K562 (cell line): ENCODE results near the gene GAPDH. TPM values are rescaled to one million over a fixed set of nuclear protein-coding genes. Genes with fewer than 3 reads are reported as not detected.

Experiments
- ATAC-seq: fragments of 200-7000 bp; cut with Tn5 transposase; 3 replicates; pipeline ENCODE4 v1.9.1; 2020; ENCODE audit warnings: moderate library complexity
- BruUV-seq: library from RNA; stranded (reverse); fragments of 400-500 nt; replicated peaks from 2 replicates; lab custom pipeline; 2021; lab: Mats Ljungman, UMichigan
- CTCF ChIA-PET: fragments of 300-600 bp; formaldehyde crosslinking; extraction: SDS; loops from one replicate; lab custom pipeline; 2021; ENCODE audit warnings: low intra/inter-chr PET ratio; lab: Yijun Ruan, JAX
- POLR2A ChIA-PET: fragments of 300-600, 350-650 bp; sonication (Branson Sonifier 250); formaldehyde crosslinking; extraction: SDS; loops from one replicate; lab custom pipeline; 2021; ENCODE audit warnings: antibody characterized with exemption, inconsistent platforms; lab: Yijun Ruan, JAX
- DNase-seq, 4 experiments: peaks; one replicate each; pipeline versions ENCODE4 v3.0.0 to v3.0.0-alpha.2; 2011 to 2018; ENCODE audit warnings: low spot score in 3 of 4, mixed read lengths in 3 of 4; ENCODE audit errors: extremely low read depth in 1 of 4
- FAIRE-seq: peaks from 2 replicates; lab custom pipeline; 2011; peaks lifted over from hg19 to GRCh38; lab: Jason Lieb, UNC
- H2AFZ ChIP-seq: 2 replicates; pipeline ENCODE4 v1.6.0; 2011; ENCODE audit warnings: low read depth, low read length, control low read depth, inconsistent platforms
- H3K27ac ChIP-seq: fragments of 200-600 bp; 3 replicates; pipeline ENCODE4 v1.8.0; 2011; ENCODE audit warnings: low read depth, mild to moderate bottlenecking, control low read depth, inconsistent platforms, low read length, moderate library complexity, mixed read lengths; ENCODE audit errors: extremely low read depth
- H3K27me3 ChIP-seq, 2 experiments: fragments of 300-600 bp in 1 of 2; 2 replicates in 1 of 2; 3 replicates in 1 of 2; pipeline versions ENCODE4 v1.6.0 to v1.8.0; 2011; ENCODE audit warnings: inconsistent platforms in 2 of 2, low read length in 2 of 2, mild to moderate bottlenecking in 1 of 2, mixed read lengths in 1 of 2, moderate library complexity in 1 of 2; ENCODE audit not compliant: control insufficient read depth in 2 of 2, insufficient read depth in 2 of 2
- H3K36me3 ChIP-seq: fragments of 300-600 bp; 3 replicates; pipeline ENCODE4 v1.8.0; 2011; ENCODE audit warnings: mild to moderate bottlenecking, low read length, inconsistent platforms; ENCODE audit not compliant: control insufficient read depth, insufficient read depth
- H3K4me1 ChIP-seq, 2 experiments: fragments of 200-600 bp in 1 of 2; replicated peaks in 1 of 2; 2 replicates in 1 of 2; 3 replicates in 1 of 2; pipeline versions ENCODE4 v1.5.1 to v1.8.0; 2011; ENCODE audit warnings: inconsistent platforms in 2 of 2, low read length in 2 of 2, mild to moderate bottlenecking in 1 of 2, mixed read lengths in 1 of 2, moderate library complexity in 1 of 2; ENCODE audit not compliant: control insufficient read depth in 2 of 2, insufficient read depth in 2 of 2
- H3K4me2 ChIP-seq: 2 replicates; pipeline ENCODE4 v1.6.1; 2011; ENCODE audit warnings: low read length, control low read depth, inconsistent platforms, mixed read lengths; ENCODE audit not compliant: insufficient read depth
- H3K4me3 ChIP-seq: fragments of 200-600 bp; sonication (generic), shearing (Covaris generic); 2 replicates; pipeline ENCODE4 v1.5.1; 2016; ENCODE audit warnings: control low read depth, inconsistent platforms
- H3K79me2 ChIP-seq: fragments of 200-600 bp; 3 replicates; pipeline ENCODE4 v1.8.0; 2011; ENCODE audit warnings: low read length, inconsistent platforms; ENCODE audit not compliant: control insufficient read depth, insufficient read depth
- H3K9ac ChIP-seq, 2 experiments: 2 replicates each; pipeline versions ENCODE4 v1.6.0 to v1.6.1; 2011; ENCODE audit warnings: low read depth in 2 of 2, low read length in 2 of 2, control low read depth in 1 of 2, inconsistent platforms in 1 of 2, mild to moderate bottlenecking in 1 of 2, mixed read lengths in 1 of 2; ENCODE audit not compliant: insufficient read depth in 1 of 2
- H3K9me1 ChIP-seq: one replicate; pipeline ENCODE4 v1.6.0; 2011; ENCODE audit warnings: inconsistent platforms, mild to moderate bottlenecking, low read length, moderate library complexity; ENCODE audit not compliant: control insufficient read depth, insufficient read depth
- H3K9me3 ChIP-seq: replicated peaks from 2 replicates; pipeline ENCODE4 v1.5.1; 2011; ENCODE audit warnings: low read depth, low read length, inconsistent platforms; ENCODE audit not compliant: control insufficient read depth, insufficient read depth
- H4K20me1 ChIP-seq: replicated peaks from 2 replicates; pipeline ENCODE4 v1.6.1; 2011; ENCODE audit warnings: low read length, inconsistent platforms, mixed read lengths; ENCODE audit not compliant: control insufficient read depth, insufficient read depth
- CTCF ChIP-seq, 3 experiments: IDR thresholded peaks in 2 of 3; conservative IDR thresholded peaks in 1 of 3; 2 replicates each; pipeline ENCODE4 v1.5.1; 2011 to 2012; ENCODE audit warnings: low read length in 3 of 3, mild to moderate bottlenecking in 3 of 3, control low read depth in 2 of 3, improper control_type of control experiment in 1 of 3, inconsistent platforms in 1 of 3, low read depth in 1 of 3, mixed read lengths in 1 of 3, moderate library complexity in 1 of 3; ENCODE audit not compliant: insufficient read depth in 2 of 3
- SMARCA4 ChIP-seq: fragments of 450-650 bp; IDR thresholded peaks from 2 replicates; pipeline ENCODE4 v1.6.1; 2016
- WGBS: fragments of 100-300 bp; shearing (Covaris generic); methylation state at CpG from one replicate; pipeline ENCODE4 v1.1.6; 2016; ENCODE audit warnings: low coverage, mixed read lengths; ENCODE audit not compliant: insufficient coverage; ENCODE audit errors: missing lambda C conversion rate; 5-methylcytosine and 5-hydroxymethylcytosine counted together
- in situ Hi-C: fragments of 300-500 bp; cut with MboI; formaldehyde crosslinking; loops from 4 replicates; pipeline ENCODE4 v1.15.0; 2018; ENCODE audit warnings: inconsistent platforms, mixed read lengths
- intact Hi-C: fragments of 100-400 bp; cut with micrococcal nuclease; formaldehyde crosslinking; loops from 2 replicates; pipeline ENCODE4 v1.14.2; 2022
- polyA plus RNA-seq, 8 experiments: library from polyadenylated mRNA; depleted of rRNA in 4 of 8; stranded (reverse) in 5 of 8; unstranded in 3 of 8; fragments of >200 nt; fragmentation: Nextera tagmentation in 2 of 8; fragmentation: Illumina TruSeq in 1 of 8; extraction: Ambion mirVana in 2 of 8; extraction: Trizol in 1 of 8; gene quantifications; 2 replicates each; pipeline versions ENCODE4 v1.2.1 to v1.2.3, GENCODE V29; 2011 to 2014; ENCODE audit warnings: inconsistent platforms in 1 of 8, missing spikeins in 1 of 8
- total RNA-seq, 7 experiments: library from RNA; depleted of rRNA in 6 of 7; stranded (reverse); fragments of >200 nt in 6 of 7; fragmentation: Illumina TruSeq in 2 of 7; extraction: Trizol in 2 of 7; gene quantifications; 2 replicates each; pipeline versions ENCODE4 v1.2.1 to v1.2.3, GENCODE V29; 2011 to 2021; ENCODE audit warnings: low replicate concordance in 1 of 7
- TF ChIP-seq, protein P1 (sequence below): fragments of 250-450 bp; sonication (Bioruptor Pico); IDR thresholded peaks from 2 replicates; pipeline ENCODE4 v1.8.0; 2022; ENCODE audit warnings: moderate library complexity, mild to moderate bottlenecking, inconsistent platforms

GAPDH gene
- total and polyA plus RNA-seq, 9 of the 15 experiments (the other 6 are each of a cell fraction or from before 2014, with no cell fraction given), result 2,206 to 6,793 (median 4,217) TPM

DNA sequence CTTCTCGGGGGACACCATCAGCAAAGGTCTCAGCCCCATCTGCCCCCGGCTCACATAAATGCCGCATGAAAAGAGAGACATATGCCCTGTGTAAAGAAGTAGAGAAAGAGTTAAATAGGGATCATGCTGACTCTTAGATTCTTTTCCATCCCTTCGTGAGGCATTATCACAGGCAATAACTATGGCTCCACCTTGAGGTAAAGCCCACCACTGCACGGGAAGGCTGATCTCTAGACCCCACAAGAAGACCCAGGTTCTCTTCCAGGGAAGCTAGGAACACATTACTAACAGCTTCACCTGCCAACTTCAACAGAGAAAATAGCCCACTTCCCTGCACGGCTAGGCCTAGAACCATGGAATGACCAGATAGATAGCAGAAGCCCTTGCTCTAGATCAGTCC is 47.9 kb downstream of the GAPDH start:
- in situ Hi-C loops, result no loop called here
- peak; percentile 23 for FAIRE-seq
- H3K36me3 ChIP-seq, result peaks cover 83% of the 10 kb centered on the region
- ATAC-seq, result no peak
- POLR2A ChIA-PET, result interaction anchor here (0.6 kb wide), 1 partner anchor 26 kb away, joined by 3 read pairs; the partner anchor contains the start of gene IFFO1
- no peaks in the 10 kb centered on the region; the same call in 1 of the 2 replicates for H4K20me1 ChIP-seq
- intact Hi-C loops, result no loop called here
- no peak for DNase-seq
- no peak overlapping the region for H3K4me3 ChIP-seq
- no TSS peak for BruUV-seq
- H3K27me3 ChIP-seq, result no peaks in the 10 kb centered on the region
- H3K9me3 ChIP-seq, result no peaks in the 10 kb centered on the region
- H3K4me1 ChIP-seq, result no peaks in the 10 kb centered on the region
- H2AFZ ChIP-seq, result no peak overlapping the region
- no peaks in the 10 kb centered on the region for H3K9me1 ChIP-seq
- no peak overlapping the region for H3K4me2 ChIP-seq
- TF ChIP-seq CTCF (IDR thresholded peaks at IDR 0.05 in 2 of 3, conservative IDR thresholded peaks at IDR 0.05 in 1 of 3; ENCODE audit: insufficient read depth in 2 of 3, low read depth in 1 of 3, low read length in 3 of 3) (peak; percentile 7 to 27 (median 11); a peak in 2 of 6 replicates), SMARCA4 (no peak)
- H3K79me2 ChIP-seq, result no peaks in the 10 kb centered on the region
- WGBS, result 90% methylated on average over 5 of the region's 6 CpGs
- H3K9ac ChIP-seq, result no peak overlapping the region
- H3K27ac ChIP-seq, result no peak overlapping the region
- CTCF ChIA-PET, result interaction anchor here (0.6 kb wide), 1 partner anchor 150 kb away, joined by 3 read pairs; no protein-coding TSS in a partner anchor

GRCh38 chr12:6582959-6583358 is 48.6 kb downstream of the GAPDH start:
- POLR2A ChIA-PET, result interaction anchor here (0.6 to 1.5 kb wide), 2 partner anchors 9 to 27 kb away, joined by 3 to 4 read pairs; partner anchors contain the start of gene IFFO1
- no peaks in the 10 kb centered on the region for H3K27me3 ChIP-seq
- FAIRE-seq (no peak), DNase-seq (no peak), ATAC-seq (no peak)
- H3K9ac ChIP-seq, result no peak overlapping the region
- intact Hi-C loops (no loop called here), in situ Hi-C loops (no loop called here)
- H3K9me3 ChIP-seq, result no peaks in the 10 kb centered on the region
- WGBS, result 92% methylated on average over 6 of the region's 12 CpGs
- no peaks in the 10 kb centered on the region; the same call in 1 of the 2 replicates for H4K20me1 ChIP-seq
- TF ChIP-seq, protein P1, sequence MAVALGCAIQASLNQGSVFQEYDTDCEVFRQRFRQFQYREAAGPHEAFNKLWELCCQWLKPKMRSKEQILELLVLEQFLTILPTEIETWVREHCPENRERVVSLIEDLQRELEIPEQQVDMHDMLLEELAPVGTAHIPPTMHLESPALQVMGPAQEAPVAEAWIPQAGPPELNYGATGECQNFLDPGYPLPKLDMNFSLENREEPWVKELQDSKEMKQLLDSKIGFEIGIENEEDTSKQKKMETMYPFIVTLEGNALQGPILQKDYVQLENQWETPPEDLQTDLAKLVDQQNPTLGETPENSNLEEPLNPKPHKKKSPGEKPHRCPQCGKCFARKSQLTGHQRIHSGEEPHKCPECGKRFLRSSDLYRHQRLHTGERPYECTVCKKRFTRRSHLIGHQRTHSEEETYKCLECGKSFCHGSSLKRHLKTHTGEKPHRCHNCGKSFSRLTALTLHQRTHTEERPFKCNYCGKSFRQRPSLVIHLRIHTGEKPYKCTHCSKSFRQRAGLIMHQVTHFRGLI (CRISPR knock-in tag), result no peak
- H3K4me1 ChIP-seq, result no peaks in the 10 kb centered on the region
- no peak overlapping the region for H3K4me2 ChIP-seq
- H2AFZ ChIP-seq, result no peak overlapping the region
- H3K27ac ChIP-seq, result no peak overlapping the region
- CTCF ChIA-PET, result no interaction called here
- TSS peak; percentile 40 for BruUV-seq
- peaks cover 83% of the 10 kb centered on the region for H3K36me3 ChIP-seq
- no peaks in the 10 kb centered on the region for H3K9me1 ChIP-seq
- no peak overlapping the region for H3K4me3 ChIP-seq
- no peaks in the 10 kb centered on the region for H3K79me2 ChIP-seq
